K562 (cell line): Measurements from ENCODE around the gene DYDC1. TPM values are rescaled to one million over a fixed set of nuclear protein-coding genes. Genes with fewer than 3 reads are reported as not detected.

ENCODE experiments used
- CHD4 ChIP-seq: fragments of 200-600 bp; sonication (generic); IDR thresholded peaks from 3 replicates; pipeline ENCODE4 v1.6.1; 2012; ENCODE audit warnings: low read depth, mild to moderate bottlenecking, mixed read lengths, low read length, inconsistent platforms; ENCODE audit not compliant: insufficient read depth, insufficient replicate concordance, poor library complexity, severe bottlenecking
- DLX4 ChIP-seq: fragments of 250-450 bp; sonication (Bioruptor Pico); IDR thresholded peaks from 2 replicates; pipeline ENCODE4 v1.6.1; 2021; ENCODE audit warnings: mild to moderate bottlenecking
- KAT8 ChIP-seq: fragments of 450-650 bp; IDR thresholded peaks from 2 replicates; pipeline ENCODE4 v1.6.1; 2016; ENCODE audit warnings: low read depth, mild to moderate bottlenecking
- RBM15 ChIP-seq: fragments of 200-400 bp; formaldehyde crosslinking; IDR thresholded peaks from 2 replicates; pipeline ENCODE4 v1.6.1; 2018; ENCODE audit warnings: mild to moderate bottlenecking, low read length, moderate library complexity; ENCODE audit not compliant: insufficient read depth
- SAFB ChIP-seq: fragments of 200-400 bp; formaldehyde crosslinking; IDR thresholded peaks from 2 replicates; pipeline ENCODE4 v1.6.1; 2017; ENCODE audit warnings: low read depth, low read length, borderline replicate concordance
- USF1 ChIP-seq: sonication (generic); formaldehyde crosslinking; IDR thresholded peaks from 2 replicates; pipeline ENCODE4 v1.9.0; 2022; ENCODE audit warnings: mild to moderate bottlenecking, missing genetic modification reagents
- YY1 ChIP-seq, 3 experiments: IDR thresholded peaks; 2 replicates each; pipeline ENCODE4 v1.6.1; 2011; ENCODE audit warnings: low read length in 2 of 3, mild to moderate bottlenecking in 2 of 3, moderate library complexity in 2 of 3, borderline replicate concordance in 1 of 3, control low read depth in 1 of 3, low read depth in 1 of 3; ENCODE audit not compliant: insufficient read depth in 3 of 3, insufficient replicate concordance in 2 of 3, control insufficient read depth in 1 of 3, insufficient read length in 1 of 3; ENCODE audit errors: extremely low read depth in 1 of 3
- ZNF644 ChIP-seq: fragments of 200-800 bp; sonication (Bioruptor generic); IDR thresholded peaks from 2 replicates; pipeline ENCODE4 v1.6.1; 2016; ENCODE audit warnings: low read depth, missing genetic modification characterization, missing compliant biosample characterization
- ZSCAN29 ChIP-seq: fragments of 450-650 bp; IDR thresholded peaks from 2 replicates; pipeline ENCODE4 v1.6.1; 2017
- polyA plus RNA-seq, 8 experiments: library from polyadenylated mRNA; depleted of rRNA in 4 of 8; stranded (reverse) in 5 of 8; unstranded in 3 of 8; fragments of >200 nt; fragmentation: Nextera tagmentation in 2 of 8; fragmentation: Illumina TruSeq in 1 of 8; extraction: Ambion mirVana in 2 of 8; extraction: Trizol in 1 of 8; gene quantifications; 2 replicates each; pipeline versions ENCODE4 v1.2.1 to v1.2.3, GENCODE V29; 2011 to 2014; ENCODE audit warnings: inconsistent platforms in 1 of 8, missing spikeins in 1 of 8
- total RNA-seq, 7 experiments: library from RNA; depleted of rRNA in 6 of 7; stranded (reverse); fragments of >200 nt in 6 of 7; fragmentation: Illumina TruSeq in 2 of 7; extraction: Trizol in 2 of 7; gene quantifications; 2 replicates each; pipeline versions ENCODE4 v1.2.1 to v1.2.3, GENCODE V29; 2011 to 2021; ENCODE audit warnings: low replicate concordance in 1 of 7
- TF ChIP-seq, protein P1 (sequence below): fragments of 450-650 bp; IDR thresholded peaks from 2 replicates; pipeline ENCODE4 v1.6.1; 2018; ENCODE audit warnings: mild to moderate bottlenecking, low read depth; ENCODE audit not compliant: partially characterized antibody
- TF ChIP-seq, protein P2 (sequence below): fragments of 450-650 bp; formaldehyde crosslinking; conservative IDR thresholded peaks from 2 replicates; pipeline ENCODE4 v1.4.0; 2022; ENCODE audit warnings: mild to moderate bottlenecking, missing genetic modification characterization
- TF ChIP-seq, protein P3 (sequence below): sonication (generic); formaldehyde crosslinking; IDR thresholded peaks from 2 replicates; pipeline ENCODE4 v1.8.0; 2022; ENCODE audit warnings: mild to moderate bottlenecking, low read depth, missing genetic modification reagents

Gene DYDC1
- total and polyA plus RNA-seq, 9 of the 15 experiments (the other 6 are each of a cell fraction or from before 2014, with no cell fraction given) = not detected

- TF ChIP-seq YY1 (IDR thresholded peaks at IDR 0.05; ENCODE audit: borderline replicate concordance in 1 of 3, control insufficient read depth in 1 of 3, extremely low read depth in 1 of 3, insufficient read depth in 3 of 3, insufficient read length in 1 of 3, insufficient replicate concordance in 2 of 3, low read depth in 1 of 3, low read length in 2 of 3) (no peak), ZNF644 (tag) (peak; percentile 26; the same call in 1 of the 2 replicates), CHD4 (no peak), DLX4 (CRISPR knock-in tag) (no peak), RBM15 (no peak), SAFB (no peak), ZSCAN29 (no peak), USF1 (CRISPR knock-in tag) (no peak), KAT8 (no peak)
- TF ChIP-seq, protein P1, sequence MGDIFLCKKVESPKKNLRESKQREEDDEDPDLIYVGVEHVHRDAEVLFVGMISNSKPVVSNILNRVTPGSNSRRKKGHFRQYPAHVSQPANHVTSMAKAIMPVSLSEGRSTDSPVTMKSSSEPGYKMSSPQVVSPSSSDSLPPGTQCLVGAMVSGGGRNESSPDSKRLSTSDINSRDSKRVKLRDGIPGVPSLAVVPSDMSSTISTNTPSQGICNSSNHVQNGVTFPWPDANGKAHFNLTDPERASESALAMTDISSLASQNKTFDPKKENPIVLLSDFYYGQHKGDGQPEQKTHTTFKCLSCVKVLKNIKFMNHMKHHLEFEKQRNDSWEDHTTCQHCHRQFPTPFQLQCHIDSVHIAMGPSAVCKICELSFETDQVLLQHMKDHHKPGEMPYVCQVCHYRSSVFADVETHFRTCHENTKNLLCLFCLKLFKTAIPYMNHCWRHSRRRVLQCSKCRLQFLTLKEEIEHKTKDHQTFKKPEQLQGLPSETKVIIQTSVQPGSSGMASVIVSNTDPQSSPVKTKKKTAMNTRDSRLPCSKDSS = no peak
- TF ChIP-seq, protein P2, sequence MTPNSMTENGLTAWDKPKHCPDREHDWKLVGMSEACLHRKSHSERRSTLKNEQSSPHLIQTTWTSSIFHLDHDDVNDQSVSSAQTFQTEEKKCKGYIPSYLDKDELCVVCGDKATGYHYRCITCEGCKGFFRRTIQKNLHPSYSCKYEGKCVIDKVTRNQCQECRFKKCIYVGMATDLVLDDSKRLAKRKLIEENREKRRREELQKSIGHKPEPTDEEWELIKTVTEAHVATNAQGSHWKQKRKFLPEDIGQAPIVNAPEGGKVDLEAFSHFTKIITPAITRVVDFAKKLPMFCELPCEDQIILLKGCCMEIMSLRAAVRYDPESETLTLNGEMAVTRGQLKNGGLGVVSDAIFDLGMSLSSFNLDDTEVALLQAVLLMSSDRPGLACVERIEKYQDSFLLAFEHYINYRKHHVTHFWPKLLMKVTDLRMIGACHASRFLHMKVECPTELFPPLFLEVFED (CRISPR knock-in tag) = 0 out of 2 replicates have a peak, but pooled peaks have one; percentile 47
- TF ChIP-seq, protein P3, sequence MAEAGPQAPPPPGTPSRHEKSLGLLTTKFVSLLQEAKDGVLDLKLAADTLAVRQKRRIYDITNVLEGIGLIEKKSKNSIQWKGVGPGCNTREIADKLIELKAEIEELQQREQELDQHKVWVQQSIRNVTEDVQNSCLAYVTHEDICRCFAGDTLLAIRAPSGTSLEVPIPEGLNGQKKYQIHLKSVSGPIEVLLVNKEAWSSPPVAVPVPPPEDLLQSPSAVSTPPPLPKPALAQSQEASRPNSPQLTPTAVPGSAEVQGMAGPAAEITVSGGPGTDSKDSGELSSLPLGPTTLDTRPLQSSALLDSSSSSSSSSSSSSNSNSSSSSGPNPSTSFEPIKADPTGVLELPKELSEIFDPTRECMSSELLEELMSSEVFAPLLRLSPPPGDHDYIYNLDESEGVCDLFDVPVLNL (CRISPR knock-in tag) = no peak
Measured at GRCh38 chr10:80289451-80290287, 66.9 kb downstream of the DYDC1 start, which contains the start of gene MAT1A (continued).
